Sigmoid colon (tissue), 7 donors: ENCODE data around the gene MX2. TPM values are rescaled to one million over a fixed set of nuclear protein-coding genes. Genes with fewer than 3 reads are reported as not detected.

Experiments
- DNase-seq: peaks from one replicate; pipeline ENCODE4 v3.0.0-alpha.2; 2019
- H3K27ac ChIP-seq, 4 donors: fragments of 200-600 bp; sonication (generic); one replicate each; pipeline ENCODE4 v1.5.1; 2016 to 2019; ENCODE audit warnings: mild to moderate bottlenecking in 1 of 4
- H3K27me3 ChIP-seq, 3 donors: fragments of 200-600 bp; sonication (generic); one replicate each; pipeline ENCODE4 v1.5.1; 2019; ENCODE audit warnings: mild to moderate bottlenecking in 1 of 3
- H3K36me3 ChIP-seq, 4 donors: fragments of 200-600 bp; sonication (generic); one replicate each; pipeline ENCODE4 v1.5.1; 2016 to 2019
- H3K4me1 ChIP-seq, 4 donors: fragments of 200-600 bp; sonication (generic); one replicate each; pipeline ENCODE4 v1.5.1; 2017 to 2019
- H3K4me3 ChIP-seq, 4 donors: fragments of 200-600 bp; sonication (generic); one replicate each; pipeline ENCODE4 v1.5.1; 2017 to 2019; ENCODE audit warnings: mild to moderate bottlenecking in 2 of 4, moderate library complexity in 1 of 4
- H3K9me3 ChIP-seq, 4 donors: fragments of 200-600 bp in 3 of 4; sonication (generic) in 3 of 4; one replicate each; pipeline versions ENCODE4 v1.5.1 to v1.6.1; 2013 to 2019
- EP300 ChIP-seq, 4 donors: sonication (generic); formaldehyde crosslinking; IDR thresholded peaks; one replicate each; pipeline ENCODE4 v1.6.1; 2017; ENCODE audit warnings: antibody characterized with exemption in 4 of 4
- POLR2A ChIP-seq, 2 donors: fragments of 450-650 bp; IDR thresholded peaks; one replicate each; pipeline ENCODE4 v1.6.1; 2016; ENCODE audit warnings: antibody characterized with exemption in 2 of 2, mild to moderate bottlenecking in 2 of 2, moderate library complexity in 2 of 2
- POLR2AphosphoS5 ChIP-seq, 4 donors: sonication (generic); formaldehyde crosslinking; IDR thresholded peaks; one replicate each; pipeline ENCODE4 v1.6.1; 2017; ENCODE audit warnings: antibody characterized with exemption in 4 of 4
- WGBS, 2 donors: extraction: QIAGEN DNeasy Blood & Tissue Kit; methylation state at CpG; one replicate each; pipeline ENCODE4 v1.1.7; 2013; 5-methylcytosine and 5-hydroxymethylcytosine counted together
- intact Hi-C: fragments of 100-400 bp; cut with DNase I; formaldehyde crosslinking; loops from one replicate; pipeline ENCODE4 v1.15.1; 2023
- polyA plus RNA-seq, 3 donors: library from polyadenylated mRNA; stranded (reverse); fragments of 200-250 nt; gene quantifications; one replicate each; pipeline ENCODE4 v1.2.3, GENCODE V29; 2013
- total RNA-seq, 4 donors: library from RNA; depleted of rRNA; stranded (reverse); fragments of >200 nt; gene quantifications; one replicate each; pipeline ENCODE4 v1.1.0, GENCODE V29; 2016
- TF ChIP-seq, protein P1 (sequence below), 4 experiments: fragments of 450-650 bp in 3 of 4; fragments of 200-600 bp in 1 of 4; IDR thresholded peaks; one replicate each; pipeline ENCODE4 v1.5.1; 2016 to 2019; ENCODE audit warnings: antibody characterized with exemption in 4 of 4, mild to moderate bottlenecking in 3 of 4, moderate library complexity in 2 of 4
- donor health status: healthy with polysubstance abuse.
- donor health status: Bipolar disorder and iron deficiency.
- donor health status: healthy.

Gene MX2
- total and polyA plus RNA-seq, 7 donors, result 2.5 to 23.9 (median 6.2) TPM

DNA sequence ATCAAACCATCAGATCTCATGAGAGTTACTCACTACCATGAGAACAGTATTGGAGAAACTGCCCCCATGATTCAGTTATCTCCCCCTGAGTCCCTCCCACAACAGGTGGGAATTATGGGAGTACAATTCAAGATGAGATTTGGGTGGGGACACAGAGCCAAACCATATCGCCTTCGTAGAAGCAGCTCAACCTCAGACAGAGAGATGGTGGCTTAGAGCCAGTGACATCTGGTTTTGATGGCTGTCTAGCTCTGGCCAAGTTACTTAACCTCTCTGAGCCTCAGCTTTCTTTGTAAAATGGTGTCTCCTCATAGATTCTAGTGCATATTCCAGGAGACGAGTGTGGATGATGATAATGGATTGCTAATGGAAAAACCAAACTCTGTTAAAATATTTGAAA is 91.4 kb downstream of the MX2 start:
- Histone ChIP-seq H3K27ac (no peak overlapping the region), H3K9me3 (no peaks in the 10 kb centered on the region), H3K27me3 (no peaks in the 10 kb centered on the region), H3K4me1 (no peaks in the 10 kb centered on the region), H3K36me3 (peaks cover 0 to 80% (median 0%) of the 10 kb centered on the region in 4 donors), H3K4me3 (no peak overlapping the region)
- no peak for DNase-seq
- intact Hi-C loops, result no loop called here
- TF ChIP-seq EP300 (IDR thresholded peaks at IDR 0.05) (no peak), POLR2A (IDR thresholded peaks at IDR 0.05) (no peak), POLR2AphosphoS5 (IDR thresholded peaks at IDR 0.05) (no peak)
- TF ChIP-seq, protein P1, sequence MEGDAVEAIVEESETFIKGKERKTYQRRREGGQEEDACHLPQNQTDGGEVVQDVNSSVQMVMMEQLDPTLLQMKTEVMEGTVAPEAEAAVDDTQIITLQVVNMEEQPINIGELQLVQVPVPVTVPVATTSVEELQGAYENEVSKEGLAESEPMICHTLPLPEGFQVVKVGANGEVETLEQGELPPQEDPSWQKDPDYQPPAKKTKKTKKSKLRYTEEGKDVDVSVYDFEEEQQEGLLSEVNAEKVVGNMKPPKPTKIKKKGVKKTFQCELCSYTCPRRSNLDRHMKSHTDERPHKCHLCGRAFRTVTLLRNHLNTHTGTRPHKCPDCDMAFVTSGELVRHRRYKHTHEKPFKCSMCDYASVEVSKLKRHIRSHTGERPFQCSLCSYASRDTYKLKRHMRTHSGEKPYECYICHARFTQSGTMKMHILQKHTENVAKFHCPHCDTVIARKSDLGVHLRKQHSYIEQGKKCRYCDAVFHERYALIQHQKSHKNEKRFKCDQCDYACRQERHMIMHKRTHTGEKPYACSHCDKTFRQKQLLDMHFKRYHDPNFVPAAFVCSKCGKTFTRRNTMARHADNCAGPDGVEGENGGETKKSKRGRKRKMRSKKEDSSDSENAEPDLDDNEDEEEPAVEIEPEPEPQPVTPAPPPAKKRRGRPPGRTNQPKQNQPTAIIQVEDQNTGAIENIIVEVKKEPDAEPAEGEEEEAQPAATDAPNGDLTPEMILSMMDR (IDR thresholded peaks at IDR 0.05), result no peak
- 92 to 95% methylated on average over 3 of the region's 3 CpGs for WGBS, 2 donors

DNA sequence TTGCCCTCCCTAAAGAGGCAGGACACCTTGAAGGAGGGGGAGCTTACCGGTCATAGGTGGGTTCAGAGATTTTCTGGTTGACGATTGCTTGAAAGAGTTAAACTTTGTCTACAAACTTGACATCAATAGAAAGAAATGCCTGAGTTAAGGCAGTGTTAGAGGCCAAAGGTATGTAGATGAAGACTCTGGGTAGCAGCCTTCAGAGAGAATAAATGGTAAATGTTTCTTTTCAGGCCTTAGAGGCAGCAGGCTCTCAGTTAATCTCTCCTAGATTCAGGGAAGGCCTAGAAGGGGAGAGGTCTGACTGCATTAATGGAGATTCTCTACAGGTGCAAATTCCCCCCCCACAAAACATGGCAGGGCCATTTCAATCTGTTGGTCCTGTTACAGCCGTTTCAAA is 91.9 kb downstream of the MX2 start:
- intact Hi-C loops, result no loop called here
- no peak for TF ChIP-seq EP300 (IDR thresholded peaks at IDR 0.05)
- no peak for TF ChIP-seq POLR2A (IDR thresholded peaks at IDR 0.05)
- TF ChIP-seq, protein P1 (IDR thresholded peaks at IDR 0.05), result no peak
- TF ChIP-seq POLR2AphosphoS5 (IDR thresholded peaks at IDR 0.05), result no peak
- Histone ChIP-seq H3K27ac (no peak overlapping the region), H3K9me3 (no peaks in the 10 kb centered on the region), H3K4me3 (no peak overlapping the region), H3K4me1 (no peaks in the 10 kb centered on the region), H3K36me3 (peaks cover 0 to 82% (median 0%) of the 10 kb centered on the region in 4 donors), H3K27me3 (no peaks in the 10 kb centered on the region)
- DNase-seq, result no peak
- 64 to 73% methylated on average over 3 of the region's 3 CpGs for WGBS, 2 donors

DNA sequence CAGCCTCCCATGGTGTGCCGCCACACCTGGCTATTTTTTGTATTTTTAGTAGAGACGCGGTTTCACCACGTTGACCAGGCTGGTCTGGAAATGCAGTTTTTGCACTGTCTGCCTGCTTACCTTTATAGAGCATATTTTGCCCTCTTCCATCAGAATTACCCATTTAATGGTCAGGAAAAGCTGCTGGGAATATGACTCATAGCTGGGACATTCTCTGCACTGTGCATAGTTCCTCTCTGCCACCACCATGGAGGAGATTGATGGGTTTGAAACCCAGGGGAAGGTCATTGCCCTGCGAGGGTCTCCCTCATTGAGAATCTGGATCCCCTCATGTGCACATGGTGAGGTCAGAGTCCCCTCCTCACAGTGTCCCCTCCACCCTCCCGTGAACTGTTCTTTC is 96.3 kb downstream of the MX2 start:
- intact Hi-C loops, result no loop called here
- peaks cover 0 to 4% (median 0%) of the 10 kb centered on the region in 4 donors for H3K4me1 ChIP-seq
- H3K27ac ChIP-seq, result no peak overlapping the region
- no peaks in the 10 kb centered on the region for H3K27me3 ChIP-seq
- 92 to 95% methylated on average over 6 of the region's 6 CpGs for WGBS, 2 donors
- TF ChIP-seq POLR2AphosphoS5 (IDR thresholded peaks at IDR 0.05) (no peak), POLR2A (IDR thresholded peaks at IDR 0.05) (no peak), EP300 (IDR thresholded peaks at IDR 0.05) (no peak)
- TF ChIP-seq, protein P1 (IDR thresholded peaks at IDR 0.05), result no peak
- DNase-seq, result no peak
- peaks cover 0 to 54% (median 0%) of the 10 kb centered on the region in 4 donors for H3K36me3 ChIP-seq
- no peaks in the 10 kb centered on the region for H3K9me3 ChIP-seq
- H3K4me3 ChIP-seq, result no peak overlapping the region

DNA sequence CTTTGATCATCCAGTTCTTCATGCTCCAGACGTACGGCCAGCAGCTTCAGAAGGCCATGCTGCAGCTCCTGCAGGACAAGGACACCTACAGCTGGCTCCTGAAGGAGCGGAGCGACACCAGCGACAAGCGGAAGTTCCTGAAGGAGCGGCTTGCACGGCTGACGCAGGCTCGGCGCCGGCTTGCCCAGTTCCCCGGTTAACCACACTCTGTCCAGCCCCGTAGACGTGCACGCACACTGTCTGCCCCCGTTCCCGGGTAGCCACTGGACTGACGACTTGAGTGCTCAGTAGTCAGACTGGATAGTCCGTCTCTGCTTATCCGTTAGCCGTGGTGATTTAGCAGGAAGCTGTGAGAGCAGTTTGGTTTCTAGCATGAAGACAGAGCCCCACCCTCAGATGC is 96.7 kb downstream of the MX2 start:
- TF ChIP-seq POLR2AphosphoS5 (IDR thresholded peaks at IDR 0.05), result no peak
- TF ChIP-seq, protein P1 (IDR thresholded peaks at IDR 0.05), result no peak
- no peak for TF ChIP-seq POLR2A (IDR thresholded peaks at IDR 0.05)
- no peak for TF ChIP-seq EP300 (IDR thresholded peaks at IDR 0.05)
- H3K36me3 ChIP-seq, result peaks cover 0 to 51% (median 0%) of the 10 kb centered on the region in 4 donors
- no peak overlapping the region for H3K27ac ChIP-seq
- intact Hi-C loops, result no loop called here
- H3K4me1 ChIP-seq, result peaks cover 0 to 4% (median 0%) of the 10 kb centered on the region in 4 donors
- H3K4me3 ChIP-seq, result no peak overlapping the region
- WGBS, 2 donors, result 94 to 95% methylated on average over 22 of the region's 22 CpGs
- no peaks in the 10 kb centered on the region for H3K9me3 ChIP-seq
- DNase-seq, result no peak
- no peaks in the 10 kb centered on the region for H3K27me3 ChIP-seq

Other genes with a start within 250 kb of the MX2 start
- gene BACE2, start 193.9 kb upstream of the MX2 start, total RNA-seq, result 100 to 1,000 TPM in 1 of 4 donors, 10 to 100 TPM in 3; 52.1 to 204 (median 53.1) TPM
- 10 to 100 TPM; 12.0 to 71.6 (median 13.2) TPM for gene BACE2, start 193.9 kb upstream of the MX2 start, polyA plus RNA-seq
- gene FAM3B, start 45.2 kb upstream of the MX2 start, total RNA-seq, result under 1 TPM in 1 of 4 donors, not detected in 3; 0.16 TPM
- 1 to 10 TPM in 2 of 3 donors, not detected in 1; 1.4 to 2.5 TPM for gene FAM3B, start 45.2 kb upstream of the MX2 start, polyA plus RNA-seq
- gene MX1, start 64.2 kb downstream of the MX2 start, total RNA-seq, result 10 to 100 TPM in 3 of 4 donors, 1 to 10 TPM in 1; 8.6 to 30.7 (median 26.7) TPM
- 10 to 100 TPM; 13.2 to 76.7 (median 34.9) TPM for gene MX1, start 64.2 kb downstream of the MX2 start, polyA plus RNA-seq
- 1 to 10 TPM in 2 of 4 donors, under 1 TPM in 1, not detected in 1; 0.33 to 2.8 (median 2.1) TPM for gene TMPRSS2, start 146.1 kb downstream of the MX2 start, total RNA-seq
- gene TMPRSS2, start 146.1 kb downstream of the MX2 start, polyA plus RNA-seq, result 100 to 1,000 TPM in 2 of 3 donors, 10 to 100 TPM in 1; 66.1 to 434 (median 117) TPM